ENCODE results near the gene CAMK2B. TPM values are rescaled to one million over a fixed set of nuclear protein-coding genes. Genes with fewer than 3 reads are reported as not detected.

CAMK2B gene
- total RNA-seq, 1 donor from 2014 or later = 0.09 TPM

GRCh38 chr7:44211126-44211675 lies 114.2 kb downstream of the CAMK2B start:
- Histone ChIP-seq H3K4me3 (no peak overlapping the region), H4K20me1 (ENCODE audit: low read depth) (no peaks in the 10 kb centered on the region), H3K27ac (peak overlapping the region; percentile 11), H3F3A (ENCODE audit: low read depth) (peaks cover 12% of the 10 kb centered on the region), H3K9ac (peak overlapping the region; percentile 42), H3K79me2 (ENCODE audit: low read depth) (no peaks in the 10 kb centered on the region), H3K4me2 (peak overlapping the region; percentile 3), H3K36me3 (no peaks in the 10 kb centered on the region), H3K4me1 (peaks cover 17% of the 10 kb centered on the region), H3K9me3 (ENCODE audit: low read depth) (no peaks in the 10 kb centered on the region), H2AFZ (replicated peaks) (no peak overlapping the region), H3K27me3 (no peaks in the 10 kb centered on the region)
- peaks cover 19% of the 10 kb centered on the region for H3K36me3 Mint-ChIP-seq
- TF ChIP-seq CTCF (IDR thresholded peaks at IDR 0.05) (no peak), EZH2phosphoT487 (IDR thresholded peaks at IDR 0.05) (no peak), EZH2 (IDR thresholded peaks at IDR 0.05) (no peak)
- H3K4me3 Mint-ChIP-seq = no peak overlapping the region
- no peak for DNase-seq (ENCODE audit: low spot score)
- H3K4me1 Mint-ChIP-seq = peaks cover 19% of the 10 kb centered on the region
- H3K9me3 Mint-ChIP-seq = no peaks in the 10 kb centered on the region
- no peak overlapping the region for H3K27ac Mint-ChIP-seq
- peaks cover 6% of the 10 kb centered on the region for H3K27me3 Mint-ChIP-seq (ENCODE audit: insufficient read depth, low read depth)

- Histone ChIP-seq H3K27me3 (no peaks in the 10 kb centered on the region), H3K36me3 (no peaks in the 10 kb centered on the region), H4K20me1 (ENCODE audit: low read depth) (no peaks in the 10 kb centered on the region), H3K4me3 (no peak overlapping the region), H2AFZ (replicated peaks) (no peak overlapping the region), H3K79me2 (ENCODE audit: low read depth) (no peaks in the 10 kb centered on the region), H3K27ac (no peak overlapping the region), H3K4me1 (peaks cover 17% of the 10 kb centered on the region), H3F3A (ENCODE audit: low read depth) (peaks cover 12% of the 10 kb centered on the region), H3K9me3 (ENCODE audit: low read depth) (no peaks in the 10 kb centered on the region), H3K4me2 (no peak overlapping the region), H3K9ac (no peak overlapping the region)
- Mint-ChIP-seq H3K4me3 (no peak overlapping the region), H3K36me3 (peaks cover 21% of the 10 kb centered on the region), H3K27me3 (ENCODE audit: insufficient read depth, low read depth) (peaks cover 3% of the 10 kb centered on the region), H3K9me3 (no peaks in the 10 kb centered on the region), H3K27ac (no peak overlapping the region), H3K4me1 (peaks cover 17% of the 10 kb centered on the region)
- DNase-seq (ENCODE audit: low spot score) = no peak
- TF ChIP-seq EZH2phosphoT487 (IDR thresholded peaks at IDR 0.05) (no peak), EZH2 (IDR thresholded peaks at IDR 0.05) (no peak), CTCF (IDR thresholded peaks at IDR 0.05) (no peak)
These were observed 115.3 kb downstream of the CAMK2B start for GRCh38 chr7:44210107-44210506.

GRCh38 chr7:44208085-44208484 lies 117.3 kb downstream of the CAMK2B start:
- no peak for TF ChIP-seq EZH2 (IDR thresholded peaks at IDR 0.05)
- no peak for TF ChIP-seq EZH2phosphoT487 (IDR thresholded peaks at IDR 0.05)
- TF ChIP-seq CTCF (IDR thresholded peaks at IDR 0.05) = no peak
- H3K27ac Mint-ChIP-seq = no peak overlapping the region
- peaks cover 12% of the 10 kb centered on the region for H3K4me1 Mint-ChIP-seq
- peaks cover 3% of the 10 kb centered on the region for H3K27me3 Mint-ChIP-seq (ENCODE audit: insufficient read depth, low read depth)
- Histone ChIP-seq H3K4me3 (no peak overlapping the region), H3F3A (ENCODE audit: low read depth) (no peaks in the 10 kb centered on the region), H3K36me3 (no peaks in the 10 kb centered on the region), H3K79me2 (ENCODE audit: low read depth) (peaks cover 13% of the 10 kb centered on the region), H3K4me1 (peaks cover 10% of the 10 kb centered on the region), H3K9ac (no peak overlapping the region), H3K4me2 (no peak overlapping the region), H3K27ac (no peak overlapping the region), H3K9me3 (ENCODE audit: low read depth) (no peaks in the 10 kb centered on the region), H4K20me1 (ENCODE audit: low read depth) (peaks cover 9% of the 10 kb centered on the region), H2AFZ (replicated peaks) (no peak overlapping the region), H3K27me3 (no peaks in the 10 kb centered on the region)
- no peak overlapping the region for H3K4me3 Mint-ChIP-seq
- no peak for DNase-seq (ENCODE audit: low spot score)
- H3K9me3 Mint-ChIP-seq = no peaks in the 10 kb centered on the region
- peaks cover 19% of the 10 kb centered on the region for H3K36me3 Mint-ChIP-seq
